HG03439 (cell line): ENCODE data around the gene CDH4.

Source experiments
- ATAC-seq: cut with Tn5 transposase; IDR thresholded peaks from one replicate; pipeline ENCODE4 v1.9.1; 2021; ENCODE audit warnings: mild to moderate bottlenecking, moderate library complexity; ENCODE audit not compliant: unreplicated experiment

Gene CDH4

DNA sequence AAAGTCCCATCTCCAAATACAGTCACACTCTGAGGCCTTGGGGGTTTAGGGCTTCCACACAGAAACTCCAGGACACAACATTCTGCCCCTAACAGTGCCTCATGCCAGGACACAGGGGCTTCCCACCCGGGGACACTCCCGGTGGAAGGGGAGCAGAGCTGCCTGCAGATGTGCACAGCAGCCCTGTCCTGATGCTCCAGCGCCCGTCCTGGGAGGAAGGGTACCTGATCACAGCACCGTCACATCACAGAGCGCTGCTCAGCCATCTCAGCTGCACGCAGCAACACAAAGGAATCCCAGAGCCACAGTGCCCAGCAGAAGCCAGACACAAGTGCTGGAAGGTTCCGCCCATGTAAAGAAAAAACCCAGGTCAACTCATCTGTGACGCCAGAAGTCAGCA, 657.0 kb downstream of the CDH4 start:
- ATAC-seq, result no peak

DNA sequence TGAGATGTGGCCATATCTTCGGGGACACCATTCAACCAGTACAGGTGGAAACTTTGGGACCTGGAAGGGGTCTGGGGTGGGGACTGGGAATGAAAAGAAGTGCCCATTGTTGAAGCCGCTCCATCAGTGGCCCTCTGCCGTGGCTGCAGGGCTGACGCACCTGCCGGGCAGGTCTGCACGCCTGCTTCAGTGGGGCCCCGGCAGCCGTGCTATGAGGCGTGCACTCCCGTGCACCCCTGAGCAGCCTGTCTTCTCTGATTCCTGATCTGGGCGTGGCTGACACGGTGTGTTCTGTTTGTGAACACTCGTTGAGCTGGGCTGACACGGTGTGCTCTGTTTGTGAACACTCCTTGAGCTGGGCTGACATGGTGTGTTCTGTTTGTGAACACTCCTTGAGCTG, 657.8 kb downstream of the CDH4 start:
- no peak for ATAC-seq

GRCh38 chr20:61911824-61912223, 659.8 kb downstream of the CDH4 start:
- ATAC-seq, result no peak

DNA sequence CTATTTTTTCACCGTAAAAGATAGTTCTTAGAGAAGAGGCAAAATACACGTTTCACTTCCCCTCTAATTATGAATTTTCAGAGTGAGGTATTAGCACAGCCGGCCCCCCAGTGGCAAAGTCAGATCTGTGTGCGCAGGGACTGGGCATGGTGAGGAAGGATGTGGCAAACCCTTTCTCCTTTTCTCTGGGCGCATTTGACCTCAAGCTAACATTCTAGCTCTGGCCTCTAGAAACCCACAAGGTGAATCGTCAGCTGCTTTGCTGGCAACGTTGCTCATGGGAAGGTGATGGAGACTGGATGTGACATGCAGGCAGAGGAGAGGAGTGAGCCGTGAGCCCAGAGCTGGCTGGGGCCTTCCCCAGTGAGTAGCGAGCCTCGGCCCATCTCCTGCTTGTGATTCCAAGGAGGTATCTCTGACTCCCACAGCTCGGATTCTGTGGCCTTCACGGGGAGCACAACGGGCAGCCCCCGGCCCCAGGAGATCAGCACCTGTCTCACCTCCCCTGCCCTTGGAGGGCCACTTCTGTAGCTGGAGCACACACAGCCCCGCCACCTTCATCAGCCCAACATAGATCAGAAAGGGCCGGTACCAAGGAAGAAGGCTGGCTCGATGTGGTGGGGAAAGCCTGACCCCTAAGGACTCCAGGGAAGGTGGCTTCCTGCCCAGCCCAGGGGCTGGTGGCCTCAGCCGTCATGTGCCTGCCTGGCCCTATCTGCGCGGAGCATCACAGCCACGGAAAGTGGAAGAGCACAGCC, 660.8 kb downstream of the CDH4 start:
- ATAC-seq, result no peak

GRCh38 chr20:61913423-61914225, 661.6 kb downstream of the CDH4 start:
- no peak for ATAC-seq

DNA sequence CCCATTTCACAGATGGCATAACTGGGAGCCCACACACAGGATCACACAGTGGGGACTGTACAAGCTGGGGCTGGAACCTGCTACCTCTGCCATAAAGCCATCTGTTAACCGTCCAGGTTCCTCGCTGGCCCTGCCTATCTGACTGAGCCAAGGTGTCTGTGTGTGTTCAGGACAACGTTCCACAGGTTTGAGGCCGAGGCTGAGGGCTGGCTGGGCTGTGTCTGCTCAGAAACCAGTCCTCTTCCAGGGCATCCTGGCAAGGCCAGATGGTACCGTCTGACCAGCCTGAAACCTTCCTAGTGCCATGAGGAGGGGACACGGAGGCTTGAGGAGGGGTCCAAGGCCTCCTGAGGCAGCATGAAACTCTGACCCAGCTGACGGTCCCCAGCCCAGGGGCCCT, 663.0 kb downstream of the CDH4 start:
- no peak for ATAC-seq

DNA sequence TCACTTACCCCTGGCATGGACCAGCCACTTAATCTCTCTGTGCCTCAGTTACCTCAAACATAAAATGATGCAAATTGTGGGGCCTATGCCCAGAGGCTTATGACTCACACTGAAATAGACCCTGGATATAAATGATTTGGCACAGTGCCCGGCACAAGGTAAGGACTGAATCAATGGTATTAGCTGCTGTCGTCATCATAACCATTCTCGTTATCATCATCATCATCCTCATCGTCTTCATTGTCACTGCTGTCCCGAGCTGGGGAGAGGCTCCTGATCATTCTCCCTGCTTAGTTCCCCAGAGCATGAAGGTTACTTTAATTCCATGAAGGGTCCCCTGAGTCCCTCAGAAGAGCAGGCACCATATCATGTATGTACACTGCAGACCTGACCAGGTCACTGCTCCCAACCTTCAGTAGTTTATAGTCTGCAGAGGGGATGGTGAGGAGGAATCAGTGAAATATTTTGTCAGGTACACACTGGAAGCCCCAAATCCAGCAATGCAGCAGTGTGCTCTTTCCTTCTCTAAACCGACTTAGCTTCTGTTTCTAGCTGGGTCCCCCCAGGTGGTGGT, 664.3 kb downstream of the CDH4 start:
- no peak for ATAC-seq

- no peak for ATAC-seq
Measured at GRCh38 chr20:61917474-61918145, 665.5 kb downstream of the CDH4 start.

GRCh38 chr20:61918548-61918947, 666.5 kb downstream of the CDH4 start:
- no peak for ATAC-seq

DNA sequence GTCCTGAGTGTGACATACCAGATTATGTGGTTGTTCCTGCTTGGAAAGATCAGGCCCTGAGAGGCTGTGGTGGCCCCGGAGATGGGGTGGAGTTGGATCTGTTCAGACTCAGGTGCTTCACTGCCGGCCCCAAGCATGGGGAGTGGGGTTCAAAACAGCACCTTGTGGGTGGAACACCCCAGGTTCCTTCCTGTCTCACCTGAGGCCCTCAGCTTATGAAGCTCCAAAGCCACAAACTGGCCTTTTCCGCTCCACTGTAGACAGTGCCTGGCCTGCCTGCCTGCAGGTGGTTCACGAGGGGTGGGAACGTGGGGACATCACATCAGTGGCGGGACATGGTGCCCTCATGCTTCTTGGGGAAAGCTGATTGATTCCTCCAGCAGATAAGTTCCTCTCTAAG, 667.2 kb downstream of the CDH4 start:
- no peak for ATAC-seq

GRCh38 chr20:61919675-61920365, 667.8 kb downstream of the CDH4 start:
- ATAC-seq, result no peak

DNA sequence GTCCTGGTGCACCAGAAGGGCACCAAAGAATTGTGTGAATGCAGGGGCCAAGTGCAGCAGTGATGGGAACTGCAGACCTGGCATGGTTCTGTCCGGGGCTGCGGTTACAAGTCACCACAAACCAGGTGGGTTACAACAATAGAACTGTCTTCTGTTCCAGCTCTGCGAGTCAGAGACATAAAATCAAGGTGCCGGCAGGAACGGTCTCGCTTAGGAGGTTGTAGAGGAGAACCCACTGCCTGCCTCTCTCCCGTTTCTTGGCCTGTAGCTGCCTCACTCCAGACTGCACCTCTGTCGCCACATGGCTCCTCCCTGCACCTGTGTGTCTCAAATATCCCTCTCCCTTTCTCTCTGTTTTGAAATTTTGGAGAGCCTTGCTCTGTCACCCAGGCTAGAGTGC, 670.4 kb downstream of the CDH4 start:
- ATAC-seq, result no peak

- no peak for ATAC-seq
Measured at GRCh38 chr20:61922936-61923335, 670.9 kb downstream of the CDH4 start.

DNA sequence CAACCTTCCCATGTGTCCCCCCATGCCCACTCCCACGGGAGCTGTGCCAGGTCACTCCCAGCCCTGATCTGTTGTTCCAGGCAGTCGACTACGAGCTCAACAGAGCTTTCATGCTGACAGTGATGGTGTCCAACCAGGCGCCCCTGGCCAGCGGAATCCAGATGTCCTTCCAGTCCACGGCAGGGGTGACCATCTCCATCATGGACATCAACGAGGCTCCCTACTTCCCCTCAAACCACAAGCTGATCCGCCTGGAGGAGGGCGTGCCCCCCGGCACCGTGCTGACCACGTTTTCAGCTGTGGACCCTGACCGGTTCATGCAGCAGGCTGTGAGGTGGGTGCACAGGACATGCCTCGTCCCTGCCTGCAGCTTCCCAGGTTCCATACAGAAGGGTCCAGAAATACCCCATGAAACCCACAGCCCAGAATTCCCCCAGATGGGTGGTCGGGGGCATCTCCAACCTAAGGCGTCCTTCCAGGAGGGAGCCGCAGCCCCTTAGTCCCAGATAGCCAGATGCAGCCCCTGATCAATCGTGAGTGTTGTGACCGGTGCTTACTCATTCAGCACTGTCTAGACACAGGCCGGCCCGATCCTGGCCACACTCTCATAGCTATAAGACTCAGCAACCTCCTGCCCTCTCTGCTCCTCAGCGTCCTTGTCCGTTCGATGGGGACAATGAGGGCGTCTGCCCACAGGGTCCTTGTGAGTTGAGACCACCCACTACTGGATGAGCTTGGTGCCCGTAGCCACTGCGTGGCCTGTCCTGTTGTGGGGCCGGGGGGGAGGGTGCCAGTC, 671.5 kb downstream of the CDH4 start:
- ATAC-seq, result no peak

DNA sequence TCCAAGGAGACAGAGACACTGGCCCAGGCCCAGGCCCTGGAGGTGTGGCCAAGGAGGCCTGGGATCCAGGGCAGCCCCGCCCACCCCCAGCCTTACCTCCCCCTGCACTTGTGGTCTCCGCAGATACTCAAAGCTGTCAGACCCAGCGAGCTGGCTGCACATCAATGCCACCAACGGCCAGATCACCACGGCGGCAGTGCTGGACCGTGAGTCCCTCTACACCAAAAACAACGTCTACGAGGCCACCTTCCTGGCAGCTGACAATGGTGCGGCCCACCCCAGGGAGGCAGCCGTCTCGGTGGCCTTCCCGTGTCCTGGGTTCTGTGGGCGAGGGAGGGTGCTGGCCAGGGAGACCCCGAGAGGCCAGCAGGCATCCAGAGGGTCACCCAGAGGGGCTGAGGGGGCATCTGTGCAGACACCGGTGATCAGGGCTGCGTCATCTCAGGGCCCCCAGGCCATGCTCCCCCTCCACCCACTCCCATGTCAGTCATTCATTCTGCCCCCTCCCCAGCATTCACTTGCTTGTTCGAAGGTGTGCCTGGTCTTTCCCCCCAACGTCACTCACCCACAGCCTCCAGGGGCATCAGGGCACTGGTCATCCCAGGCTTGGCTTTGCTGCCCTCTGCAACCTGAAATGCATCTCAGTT, 672.3 kb downstream of the CDH4 start:
- no peak for ATAC-seq

- ATAC-seq, result no peak
Measured at GRCh38 chr20:61924858-61925554, 672.9 kb downstream of the CDH4 start.

DNA sequence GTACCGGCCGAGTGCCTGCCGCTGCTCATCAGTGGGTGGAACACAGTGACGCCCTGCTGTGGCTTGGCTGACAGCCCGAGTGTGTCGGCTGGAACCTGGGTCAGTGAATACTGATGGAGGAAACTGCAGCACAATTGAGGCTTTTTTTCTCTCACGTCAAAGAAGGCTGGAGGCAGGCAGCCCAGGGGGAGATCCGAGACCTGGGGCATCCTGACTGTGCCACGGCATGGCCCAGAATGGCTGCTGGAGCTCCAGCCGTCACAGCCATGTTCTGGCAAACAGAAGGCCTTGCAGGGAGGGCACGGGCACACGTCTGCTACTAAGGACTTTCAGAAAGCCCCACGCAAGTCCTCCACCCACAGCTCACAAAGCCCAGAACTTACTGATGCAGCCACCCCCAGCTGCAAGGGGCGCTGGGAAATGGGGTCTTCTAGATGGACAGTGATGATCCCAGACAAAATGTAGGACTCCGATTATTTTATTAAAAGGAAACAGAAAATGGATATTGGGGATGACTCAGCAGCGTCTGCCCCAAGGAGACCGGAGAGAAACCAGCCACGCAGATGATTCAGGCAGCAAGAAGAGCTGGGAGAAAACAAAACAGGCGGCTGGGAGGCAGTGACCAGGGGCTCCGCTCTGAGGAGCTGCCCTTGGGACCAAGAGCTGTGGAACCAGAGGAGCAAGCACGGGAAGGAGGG, 673.6 kb downstream of the CDH4 start:
- ATAC-seq, result no peak

- ATAC-seq, result no peak
Measured at GRCh38 chr20:61926253-61926613, 674.2 kb downstream of the CDH4 start.
